NCI-H2196 treated with DMSO at 0.1 percent for 48 hours (cell line): Measurements from ENCODE around the gene ZFPM1.

Experiments
- DNase-seq: peaks from one replicate; lab custom pipeline; 2025; ENCODE audit not compliant: unreplicated experiment; lab: John Stamatoyannopoulos, UW

The ZFPM1 gene

DNA sequence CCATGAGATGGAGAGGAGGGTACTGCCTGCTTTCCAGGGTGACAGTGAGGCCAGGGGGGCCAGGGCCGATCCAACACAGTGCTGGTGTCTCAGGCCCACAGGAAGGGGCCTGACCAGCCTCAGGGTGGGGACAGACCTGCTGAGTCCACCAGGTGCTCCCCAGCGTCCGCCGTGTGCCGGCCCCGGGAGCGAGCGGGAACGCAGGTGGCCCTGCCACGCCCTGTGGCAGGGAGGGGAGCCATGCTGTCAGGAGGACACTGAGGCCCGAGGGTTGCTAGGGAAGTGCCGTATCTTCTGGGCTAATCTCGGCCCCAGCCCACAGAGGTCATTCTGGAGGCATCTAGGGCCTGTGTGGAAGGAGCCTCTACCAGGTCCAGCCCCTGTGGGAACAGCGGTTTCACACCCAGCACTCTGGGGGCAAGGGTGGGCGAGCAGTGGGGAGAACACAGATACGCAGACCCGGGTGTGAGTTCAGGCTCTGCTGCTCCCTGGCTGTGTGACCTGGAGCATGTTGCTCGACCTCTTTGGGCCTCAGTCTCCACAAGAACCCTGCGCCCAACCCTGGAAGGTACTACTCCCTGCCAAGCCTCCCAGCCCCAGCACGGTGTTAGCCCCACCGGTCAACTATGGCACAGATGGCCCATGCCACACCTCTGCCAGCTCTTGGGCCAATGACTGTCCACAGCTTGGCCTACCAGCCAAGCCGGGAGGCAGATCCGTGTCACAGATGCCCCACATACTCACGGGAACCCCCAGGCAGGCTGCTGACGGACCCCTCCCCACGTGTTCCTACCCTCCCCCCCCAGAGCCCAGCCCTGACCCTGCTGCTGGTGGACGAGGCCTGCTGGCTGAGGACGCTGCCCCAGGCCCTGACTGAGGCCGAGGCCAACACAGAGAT is 73.2 kb downstream of the ZFPM1 start:
- DNase-seq = no peak

DNA sequence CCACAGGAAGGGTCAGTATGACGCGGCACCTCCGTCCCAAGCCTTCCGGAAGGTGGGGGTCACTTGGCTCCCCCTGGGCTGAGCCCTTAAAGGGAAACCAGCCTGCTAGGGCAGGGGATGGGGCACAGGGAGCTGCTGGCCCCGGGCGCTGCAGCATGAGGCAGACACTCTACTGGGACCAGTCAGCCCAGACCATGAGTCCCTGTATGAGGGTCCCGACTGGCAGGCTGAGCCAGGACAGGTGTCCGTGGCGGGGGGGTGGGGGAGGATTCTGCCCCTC is 73.8 kb downstream of the ZFPM1 start:
- DNase-seq = no peak

- no peak for DNase-seq
These were observed 74.3 kb downstream of the ZFPM1 start for GRCh38 chr16:88527186-88527936.

DNA sequence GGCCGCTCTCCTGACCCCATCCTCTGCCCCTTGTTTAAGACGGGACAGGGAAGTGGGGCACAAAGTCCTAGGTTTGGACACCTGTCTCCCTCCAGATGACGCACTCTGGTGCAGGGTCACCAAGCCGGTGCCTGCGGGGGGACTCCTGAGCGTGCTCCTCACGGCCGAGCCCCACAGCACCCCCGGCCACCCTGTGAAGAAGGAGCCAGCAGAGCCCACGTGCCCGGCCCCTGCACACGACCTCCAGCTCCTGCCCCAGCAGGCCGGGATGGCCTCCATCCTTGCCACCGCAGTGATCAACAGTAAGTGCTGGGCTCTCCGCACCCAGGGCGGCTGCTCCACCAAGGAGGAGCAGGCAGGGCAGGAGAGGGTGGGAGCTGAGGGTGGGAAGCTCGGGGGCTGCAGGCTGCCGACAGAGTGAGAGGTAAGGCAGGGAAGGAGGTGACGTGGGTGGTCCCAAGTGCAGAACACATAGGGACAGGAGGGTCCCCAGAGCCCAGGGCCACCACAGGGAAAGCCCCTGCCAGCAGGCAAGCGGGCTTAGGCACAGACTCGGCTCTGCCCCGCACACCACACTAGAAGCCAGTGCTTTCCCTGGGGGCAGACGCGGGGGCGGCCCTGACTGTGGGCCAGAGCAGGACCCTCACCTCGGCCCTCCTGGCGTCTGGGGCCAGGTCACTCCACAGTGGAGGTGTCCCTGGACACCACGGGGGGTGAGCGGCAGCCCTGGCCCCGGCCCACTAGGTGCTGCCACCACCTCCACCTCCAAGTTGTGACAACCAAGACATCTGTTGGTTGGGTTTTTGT is 75.1 kb downstream of the ZFPM1 start:
- no peak for DNase-seq

- no peak for DNase-seq
These were observed 75.8 kb downstream of the ZFPM1 start for GRCh38 chr16:88528902-88529318.

- DNase-seq = no peak
These were observed 76.5 kb downstream of the ZFPM1 start for GRCh38 chr16:88529596-88529995.

DNA sequence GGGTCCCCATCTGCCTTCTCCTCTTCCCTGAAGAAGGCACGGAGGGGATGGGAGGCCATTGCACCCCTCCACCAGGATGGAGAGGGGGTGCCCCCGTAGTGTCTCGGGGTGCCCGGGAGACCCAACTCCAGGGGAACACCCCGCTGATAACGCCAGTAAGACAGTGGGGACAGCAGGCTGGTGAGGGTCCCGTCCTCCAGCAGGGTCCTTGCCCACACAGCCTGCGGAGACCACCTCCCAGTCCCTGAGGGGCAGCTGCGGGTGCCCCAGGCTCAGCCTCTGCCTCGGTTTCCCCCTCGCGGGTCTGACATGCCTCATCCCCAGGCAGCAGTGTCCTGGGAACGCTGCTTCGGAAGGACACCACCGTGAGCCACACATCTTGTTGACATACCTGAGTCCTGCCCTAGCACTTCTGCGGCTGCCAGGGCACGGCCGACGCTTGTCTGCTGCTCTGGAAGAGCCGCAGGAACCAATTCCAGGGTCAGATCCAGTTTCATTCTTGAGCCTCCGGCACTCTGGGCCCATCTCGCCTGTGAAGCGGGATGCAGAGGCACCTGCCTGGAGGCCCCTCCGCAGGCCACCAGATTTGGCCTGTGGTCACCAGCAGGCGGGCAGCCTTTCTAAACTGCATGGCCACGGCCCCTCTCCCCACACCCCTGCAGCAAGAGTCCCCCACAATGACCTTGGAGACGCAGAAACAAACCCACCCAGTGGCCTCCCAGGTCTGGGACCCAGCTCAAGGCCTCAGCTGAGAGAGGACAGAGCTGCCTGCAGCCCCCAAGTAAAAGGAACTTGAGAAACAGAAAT is 77.2 kb downstream of the ZFPM1 start:
- DNase-seq = no peak

GRCh38 chr16:88530858-88531203 is 77.8 kb downstream of the ZFPM1 start:
- no peak for DNase-seq

DNA sequence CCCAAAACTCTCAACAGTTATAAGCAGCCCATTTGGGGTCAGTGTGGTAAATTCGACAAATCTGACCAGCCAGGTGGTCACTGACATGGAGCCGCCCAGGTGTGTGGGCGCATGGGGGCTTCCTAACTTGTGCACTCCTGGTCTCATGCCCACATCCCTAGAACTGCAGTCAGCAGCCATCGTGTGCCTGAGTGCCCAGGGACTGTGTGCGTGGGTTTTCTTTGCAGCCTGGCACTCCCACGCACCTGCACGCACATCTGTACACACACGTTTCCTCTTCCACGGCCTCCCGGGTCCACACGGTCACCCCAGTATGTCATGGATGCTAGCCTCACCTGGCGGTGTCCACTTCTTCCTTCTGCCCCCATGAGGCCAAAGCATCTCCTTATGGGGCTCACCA is 78.3 kb downstream of the ZFPM1 start:
- no peak for DNase-seq

GRCh38 chr16:88531931-88532433 is 78.9 kb downstream of the ZFPM1 start:
- DNase-seq = no peak

DNA sequence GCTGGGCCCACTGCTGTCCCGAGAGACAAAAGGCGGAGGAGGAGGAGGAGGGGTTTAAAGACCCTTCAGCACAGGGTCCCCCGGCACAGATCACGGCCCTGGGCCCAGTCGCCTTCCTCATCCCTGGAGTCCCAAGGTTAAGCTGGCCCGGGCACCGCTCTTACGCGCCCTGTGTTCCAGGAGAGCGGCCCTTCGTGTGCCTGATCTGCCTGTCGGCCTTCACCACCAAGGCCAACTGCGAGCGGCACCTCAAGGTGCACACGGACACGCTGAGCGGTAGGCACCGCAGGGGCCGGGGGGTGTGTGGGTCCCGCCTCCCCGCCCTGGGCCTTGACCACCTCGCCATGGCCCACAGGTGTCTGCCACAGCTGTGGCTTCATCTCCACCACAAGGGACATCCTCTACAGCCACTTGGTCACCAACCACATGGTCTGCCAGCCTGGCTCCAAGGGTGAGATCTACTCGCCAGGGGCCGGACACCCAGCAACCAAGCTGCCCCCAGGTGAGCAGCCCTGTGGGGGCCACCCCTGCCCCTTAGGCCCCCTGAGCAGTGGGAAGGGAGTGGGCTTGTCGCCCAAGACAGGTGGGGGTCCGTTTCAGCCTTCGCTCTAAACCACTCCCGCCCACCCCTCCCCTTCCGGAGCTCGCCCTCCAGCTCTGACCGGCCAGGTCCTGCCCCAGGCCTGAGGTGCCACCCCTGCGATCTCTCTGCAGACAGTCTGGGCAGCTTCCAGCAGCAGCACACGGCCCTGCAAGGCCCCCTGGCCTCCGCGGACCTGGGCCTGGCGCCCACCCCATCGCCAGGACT is 79.6 kb downstream of the ZFPM1 start:
- DNase-seq = no peak

- DNase-seq = no peak
These were observed 80.4 kb downstream of the ZFPM1 start for GRCh38 chr16:88533381-88533917.

- peak; percentile 28 for DNase-seq
These were observed 81.0 kb downstream of the ZFPM1 start for GRCh38 chr16:88533932-88534637.

DNA sequence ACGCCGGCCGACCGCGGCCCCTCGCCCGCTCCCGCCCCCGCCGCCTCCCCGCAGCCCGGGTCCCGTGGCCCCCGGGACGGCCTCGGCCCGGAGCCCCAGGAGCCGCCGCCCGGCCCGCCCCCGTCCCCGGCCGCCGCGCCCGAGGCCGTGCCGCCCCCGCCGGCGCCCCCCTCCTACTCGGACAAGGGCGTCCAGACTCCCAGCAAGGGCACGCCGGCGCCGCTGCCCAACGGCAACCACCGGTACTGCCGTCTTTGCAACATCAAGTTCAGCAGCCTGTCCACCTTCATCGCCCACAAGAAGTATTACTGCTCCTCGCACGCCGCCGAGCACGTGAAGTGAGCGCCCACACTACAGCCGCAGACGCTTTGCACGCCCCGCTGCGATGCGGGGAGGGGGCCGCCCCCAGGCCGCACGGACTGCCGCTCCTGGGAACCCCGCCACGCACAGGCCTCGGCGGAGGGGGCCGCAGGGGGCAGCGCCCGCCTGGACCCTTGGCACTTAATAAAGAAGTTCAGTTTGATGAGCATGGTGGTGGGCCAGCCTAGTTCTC is 81.6 kb downstream of the ZFPM1 start:
- DNase-seq = no peak

DNA sequence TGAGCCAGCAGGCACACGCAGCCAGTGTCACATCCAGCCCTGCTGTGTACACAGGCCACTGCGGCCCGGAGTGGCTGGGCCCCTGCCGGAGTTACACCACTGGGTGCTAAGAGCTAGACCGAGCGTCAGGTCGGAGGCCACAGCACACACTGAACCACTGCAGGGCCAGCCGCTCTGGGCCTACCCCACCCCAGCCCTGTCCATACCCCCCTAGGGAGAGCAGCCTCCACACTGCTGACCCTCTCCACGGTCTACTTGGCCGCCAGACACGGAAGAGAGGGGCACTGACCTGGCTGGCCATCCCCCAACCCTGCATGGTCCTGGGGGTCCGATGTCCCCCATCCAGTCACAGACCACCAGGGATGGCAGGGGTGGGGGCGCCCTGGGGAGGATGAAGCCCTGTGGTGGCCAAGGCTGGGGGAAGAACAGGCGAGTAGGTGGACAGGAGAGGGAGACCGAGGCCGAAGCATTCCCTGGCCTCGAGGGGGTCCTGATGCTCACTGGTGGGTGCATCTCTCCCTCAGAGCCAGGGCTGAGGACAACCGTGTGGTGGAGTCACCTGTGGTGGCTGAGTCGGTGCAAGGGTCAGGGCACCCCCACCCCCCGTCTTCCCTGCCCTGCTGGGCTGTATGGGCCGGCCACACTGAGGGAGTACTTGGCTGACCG is 82.2 kb downstream of the ZFPM1 start:
- no peak for DNase-seq

DNA sequence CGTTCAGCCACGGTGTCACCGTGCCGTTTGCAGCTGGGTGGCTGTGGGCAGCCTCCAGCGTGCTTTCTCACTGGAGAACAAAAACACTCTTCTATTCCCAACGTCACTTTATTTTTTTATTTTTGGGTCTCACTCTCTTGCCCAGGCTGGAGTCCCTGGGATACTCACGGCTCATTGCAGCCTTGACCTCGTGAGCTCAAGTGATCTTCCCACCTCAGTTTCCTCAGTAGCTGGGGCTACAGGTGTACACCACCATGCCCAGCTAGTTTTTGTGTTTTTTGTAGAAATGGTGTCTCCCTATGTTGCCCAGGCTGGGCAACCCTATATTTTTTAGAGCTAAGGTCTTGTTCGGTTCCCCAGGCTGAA is 82.8 kb downstream of the ZFPM1 start:
- DNase-seq = no peak

DNA sequence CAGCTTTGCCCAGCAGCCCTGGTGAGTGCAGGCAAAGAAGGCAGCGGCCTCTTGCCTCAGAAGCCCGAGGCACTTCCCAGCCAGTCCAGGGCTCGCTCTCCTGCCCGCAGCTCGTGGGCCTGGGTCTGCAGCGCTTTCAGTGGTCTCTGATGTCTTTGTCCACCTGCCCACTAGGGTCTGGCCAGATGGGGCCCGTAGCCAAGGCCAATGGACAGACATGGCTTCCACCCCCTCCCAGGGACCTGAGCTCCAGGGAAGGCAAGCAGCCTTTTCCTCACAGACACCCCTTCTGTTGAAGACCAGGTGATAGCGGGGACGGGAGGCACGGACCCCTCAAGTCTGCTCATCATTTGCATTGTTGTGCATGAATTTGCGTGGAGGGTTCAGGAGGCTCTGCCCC is 83.4 kb downstream of the ZFPM1 start:
- DNase-seq = no peak
